ENCODE data around the gene MT3. TPM values are rescaled to one million over a fixed set of nuclear protein-coding genes. Genes with fewer than 3 reads are reported as not detected.

The MT3 gene
- total and polyA plus RNA-seq, 2 of the 13 experiments (the other 11 are each of a cell fraction or from before 2014, with no cell fraction given): not detected

- TF ChIP-seq ZNF75D (CRISPR knock-in tag; IDR thresholded peaks at IDR 0.05; ENCODE audit: borderline replicate concordance) (no peak), MIER2 (CRISPR knock-in tag; IDR thresholded peaks at IDR 0.05) (no peak), FOXC1 (CRISPR knock-in tag; IDR thresholded peaks at IDR 0.05; ENCODE audit: borderline replicate concordance) (peak; percentile 56; the same call in 1 of the 2 replicates), MIXL1 (CRISPR knock-in tag; IDR thresholded peaks at IDR 0.05) (no peak; the same call in 1 of the 2 replicates), THYN1 (CRISPR knock-in tag; IDR thresholded peaks at IDR 0.05; ENCODE audit: borderline replicate concordance, low read depth) (no peak), PBX2 (CRISPR knock-in tag; IDR thresholded peaks at IDR 0.05) (no peak), CAMTA2 (CRISPR knock-in tag; IDR thresholded peaks at IDR 0.05; ENCODE audit: borderline replicate concordance) (peak; percentile 97), TRIM24 (CRISPR knock-in tag; IDR thresholded peaks at IDR 0.05) (no peak), ATF2 (CRISPR knock-in tag; IDR thresholded peaks at IDR 0.05) (peak; percentile 54; the same call in 1 of the 2 replicates), ZNF468 (CRISPR knock-in tag; IDR thresholded peaks at IDR 0.05) (no peak), ZNF318 (CRISPR knock-in tag; IDR thresholded peaks at IDR 0.05) (no peak), ZNF552 (CRISPR knock-in tag; IDR thresholded peaks at IDR 0.05; ENCODE audit: borderline replicate concordance) (0 out of 2 replicates have a peak, but pooled peaks have one; percentile 28), PPARG (CRISPR knock-in tag; conservative IDR thresholded peaks at IDR 0.05) (peak; percentile 57; the same call in 1 of the 2 replicates), ZBTB7B (CRISPR knock-in tag; IDR thresholded peaks at IDR 0.05) (no peak; the same call in 1 of the 2 replicates), ZHX1 (CRISPR knock-in tag; IDR thresholded peaks at IDR 0.05; ENCODE audit: low read depth) (peak; percentile 44)
These were observed 18.9 kb downstream of the MT3 start, which contains the start of gene MT2A (continued) for GRCh38 chr16:56608043-56608875.

Measured in HepG2 (cell line).